ENCODE results near the gene FBXO40. TPM values are rescaled to one million over a fixed set of nuclear protein-coding genes. Genes with fewer than 3 reads are reported as not detected.

FBXO40 gene
- total RNA-seq, 1 donor, result not detected

GRCh38 chr3:121606106-121606505 is 12.9 kb downstream of the FBXO40 start:
- no peaks in the 10 kb centered on the region for H4K20me1 ChIP-seq (ENCODE audit: insufficient read depth, low read length)
- no peaks in the 10 kb centered on the region for H3K36me3 ChIP-seq (ENCODE audit: insufficient read depth, low read length)
- no peaks in the 10 kb centered on the region for H3K9me3 ChIP-seq (ENCODE audit: low read depth, low read length)
- no peak for TF ChIP-seq CTCF (IDR thresholded peaks at IDR 0.05; ENCODE audit: extremely low read depth, low read depth, low read length)
- H3K27ac ChIP-seq (ENCODE audit: low read depth, low read length), result no peak overlapping the region
- no peak overlapping the region for H3K4me3 ChIP-seq (ENCODE audit: insufficient read depth, low read length)
- H3K4me2 ChIP-seq (ENCODE audit: insufficient read depth, low read length), result no peak overlapping the region
- no peak overlapping the region for H2AFZ ChIP-seq (ENCODE audit: low read length)
- H3K27me3 ChIP-seq (ENCODE audit: insufficient read depth, low read length), result no peaks in the 10 kb centered on the region
- no peaks in the 10 kb centered on the region for H3K4me1 ChIP-seq (ENCODE audit: insufficient read depth, low read length)
- H3K79me2 ChIP-seq (ENCODE audit: insufficient read depth, low read length), result no peaks in the 10 kb centered on the region
- no peak for DNase-seq (ENCODE audit: insufficient read length, low spot score, missing footprints)

DNA sequence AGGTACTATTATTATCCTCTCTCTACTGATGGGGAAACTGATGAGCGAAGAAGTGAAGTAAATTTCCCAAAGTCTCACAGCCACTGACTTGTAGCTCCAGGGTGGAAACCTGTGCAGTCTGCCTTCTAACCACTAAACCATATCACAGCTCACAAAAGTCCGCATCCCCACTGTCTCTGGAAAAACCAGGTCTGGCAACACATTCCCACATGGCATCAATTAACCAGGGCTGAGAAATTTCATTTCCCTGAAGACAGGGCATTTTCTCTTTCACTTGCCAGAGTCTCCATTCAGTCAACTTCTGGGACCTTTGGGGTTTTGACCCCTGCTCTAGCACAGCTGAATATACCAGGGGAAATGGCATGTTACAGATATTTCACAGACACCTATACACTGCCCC is 26.5 kb downstream of the FBXO40 start:
- no peaks in the 10 kb centered on the region for H3K36me3 ChIP-seq (ENCODE audit: insufficient read depth, low read length)
- H4K20me1 ChIP-seq (ENCODE audit: insufficient read depth, low read length), result no peaks in the 10 kb centered on the region
- no peak overlapping the region for H3K4me3 ChIP-seq (ENCODE audit: insufficient read depth, low read length)
- H3K4me1 ChIP-seq (ENCODE audit: insufficient read depth, low read length), result no peaks in the 10 kb centered on the region
- peaks cover 4% of the 10 kb centered on the region for H3K27me3 ChIP-seq (ENCODE audit: insufficient read depth, low read length)
- H3K4me2 ChIP-seq (ENCODE audit: insufficient read depth, low read length), result no peak overlapping the region
- DNase-seq (ENCODE audit: insufficient read length, low spot score, missing footprints), result no peak
- no peaks in the 10 kb centered on the region for H3K9me3 ChIP-seq (ENCODE audit: low read depth, low read length)
- no peak overlapping the region for H2AFZ ChIP-seq (ENCODE audit: low read length)
- no peak for TF ChIP-seq CTCF (IDR thresholded peaks at IDR 0.05; ENCODE audit: extremely low read depth, low read depth, low read length)
- H3K79me2 ChIP-seq (ENCODE audit: insufficient read depth, low read length), result no peaks in the 10 kb centered on the region
- no peak overlapping the region for H3K27ac ChIP-seq (ENCODE audit: low read depth, low read length)

DNA sequence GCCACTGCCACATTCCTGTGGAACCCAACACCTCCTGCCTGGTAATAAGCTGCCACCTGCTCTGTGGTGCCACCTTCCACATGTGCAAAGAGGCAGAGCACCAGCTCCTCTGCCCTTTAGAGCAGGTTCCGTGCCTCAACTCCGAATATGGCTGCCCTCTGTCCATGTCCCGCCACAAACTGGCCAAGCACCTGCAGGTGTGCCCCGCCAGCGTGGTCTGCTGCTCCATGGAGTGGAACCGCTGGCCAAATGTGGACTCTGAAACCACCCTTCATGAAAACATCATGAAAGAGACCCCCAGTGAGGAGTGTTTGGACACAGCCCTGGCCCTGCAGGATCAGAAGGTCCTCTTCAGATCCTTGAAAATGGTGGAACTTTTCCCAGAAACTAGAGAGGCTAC is 28.3 kb downstream of the FBXO40 start:
- Histone ChIP-seq H3K4me1 (ENCODE audit: insufficient read depth, low read length) (no peaks in the 10 kb centered on the region), H2AFZ (ENCODE audit: low read length) (no peak overlapping the region), H4K20me1 (ENCODE audit: insufficient read depth, low read length) (no peaks in the 10 kb centered on the region), H3K27me3 (ENCODE audit: insufficient read depth, low read length) (peaks cover 4% of the 10 kb centered on the region), H3K36me3 (ENCODE audit: insufficient read depth, low read length) (no peaks in the 10 kb centered on the region), H3K4me2 (ENCODE audit: insufficient read depth, low read length) (no peak overlapping the region), H3K9me3 (ENCODE audit: low read depth, low read length) (no peaks in the 10 kb centered on the region), H3K27ac (ENCODE audit: low read depth, low read length) (no peak overlapping the region), H3K79me2 (ENCODE audit: insufficient read depth, low read length) (no peaks in the 10 kb centered on the region), H3K4me3 (ENCODE audit: insufficient read depth, low read length) (no peak overlapping the region)
- DNase-seq (ENCODE audit: insufficient read length, low spot score, missing footprints), result no peak
- TF ChIP-seq CTCF (IDR thresholded peaks at IDR 0.05; ENCODE audit: extremely low read depth, low read depth, low read length), result no peak

- no peaks in the 10 kb centered on the region for H3K79me2 ChIP-seq (ENCODE audit: insufficient read depth, low read length)
- H3K4me1 ChIP-seq (ENCODE audit: insufficient read depth, low read length), result no peaks in the 10 kb centered on the region
- H3K4me3 ChIP-seq (ENCODE audit: insufficient read depth, low read length), result no peak overlapping the region
- no peak overlapping the region for H2AFZ ChIP-seq (ENCODE audit: low read length)
- no peaks in the 10 kb centered on the region for H3K36me3 ChIP-seq (ENCODE audit: insufficient read depth, low read length)
- no peak overlapping the region for H3K4me2 ChIP-seq (ENCODE audit: insufficient read depth, low read length)
- H3K27me3 ChIP-seq (ENCODE audit: insufficient read depth, low read length), result peaks cover 4% of the 10 kb centered on the region
- no peak overlapping the region for H3K27ac ChIP-seq (ENCODE audit: low read depth, low read length)
- TF ChIP-seq CTCF (IDR thresholded peaks at IDR 0.05; ENCODE audit: extremely low read depth, low read depth, low read length), result no peak
- DNase-seq (ENCODE audit: insufficient read length, low spot score, missing footprints), result no peak
- H3K9me3 ChIP-seq (ENCODE audit: low read depth, low read length), result no peaks in the 10 kb centered on the region
- H4K20me1 ChIP-seq (ENCODE audit: insufficient read depth, low read length), result no peaks in the 10 kb centered on the region
These were observed 31.1 kb downstream of the FBXO40 start for GRCh38 chr3:121624147-121624899.

Measured in osteoblast (primary cell).